Chondrocyte (in vitro differentiated cells): Measurements from ENCODE around the gene MTUS2. TPM values are rescaled to one million over a fixed set of nuclear protein-coding genes. Genes with fewer than 3 reads are reported as not detected.

Experiments
- DNase-seq: peaks from one replicate; pipeline ENCODE4 v3.0.0; 2021; ENCODE audit warnings: mixed read lengths, low spot score
- H3K27ac Mint-ChIP-seq: one replicate; pipeline ENCODE4 v1.8.0; 2021; ENCODE audit warnings: mild to moderate bottlenecking, moderate library complexity, mixed read lengths; ENCODE audit not compliant: unreplicated experiment
- H3K27me3 Mint-ChIP-seq: 2 replicates; pipeline ENCODE4 v1.8.0; 2021; ENCODE audit warnings: low read depth, mixed read lengths
- H3K36me3 Mint-ChIP-seq: 2 replicates; pipeline ENCODE4 v1.8.0; 2021; ENCODE audit warnings: low read depth, mixed read lengths
- H3K4me1 Mint-ChIP-seq: 2 replicates; pipeline ENCODE4 v1.8.0; 2021; ENCODE audit warnings: low read depth, mild to moderate bottlenecking, mixed read lengths
- H3K4me3 Mint-ChIP-seq: one replicate; pipeline ENCODE4 v1.8.0; 2021; ENCODE audit warnings: mild to moderate bottlenecking, moderate library complexity, mixed read lengths; ENCODE audit not compliant: unreplicated experiment
- H3K9me3 Mint-ChIP-seq: 2 replicates; pipeline ENCODE4 v1.8.0; 2021; ENCODE audit warnings: low read depth, mixed read lengths
- total RNA-seq: library from RNA; stranded (reverse); gene quantifications from 3 replicates; pipeline ENCODE4 v1.2.1, GENCODE V29; 2021
- TF ChIP-seq, protein P1 (sequence below): fragments of 200-600 bp; sonication (generic); IDR thresholded peaks from 2 replicates; pipeline ENCODE4 v1.5.0; 2021; ENCODE audit warnings: antibody characterized with exemption, mild to moderate bottlenecking, moderate library complexity

The MTUS2 gene
- total RNA-seq, 1 donor from 2014 or later, result 1.2 TPM

DNA sequence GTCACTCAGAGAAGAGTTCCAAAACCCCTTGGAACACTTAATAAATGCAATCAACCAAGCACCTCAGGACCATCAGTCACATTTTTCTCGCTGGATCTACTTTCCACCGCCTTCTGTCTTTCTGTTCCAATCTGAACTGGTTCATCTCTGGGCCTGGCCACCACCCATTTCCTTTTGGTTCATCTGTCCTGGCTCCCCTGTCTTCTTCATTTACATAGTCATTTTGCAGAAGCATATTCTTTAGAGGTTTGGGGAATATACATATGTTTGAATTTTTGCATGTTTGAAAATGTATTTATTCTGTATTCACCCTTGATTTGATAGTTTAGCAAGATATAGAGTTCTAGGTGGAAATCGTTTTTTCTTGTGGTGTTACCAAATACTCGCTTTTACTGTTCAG is 188.2 kb downstream of the MTUS2 start:
- no peak for DNase-seq
- Mint-ChIP-seq H3K9me3 (no peaks in the 10 kb centered on the region), H3K27me3 (peaks cover 19% of the 10 kb centered on the region), H3K27ac (no peak overlapping the region), H3K36me3 (peaks cover 1% of the 10 kb centered on the region), H3K4me1 (no peaks in the 10 kb centered on the region), H3K4me3 (no peak overlapping the region)
- TF ChIP-seq, protein P1, sequence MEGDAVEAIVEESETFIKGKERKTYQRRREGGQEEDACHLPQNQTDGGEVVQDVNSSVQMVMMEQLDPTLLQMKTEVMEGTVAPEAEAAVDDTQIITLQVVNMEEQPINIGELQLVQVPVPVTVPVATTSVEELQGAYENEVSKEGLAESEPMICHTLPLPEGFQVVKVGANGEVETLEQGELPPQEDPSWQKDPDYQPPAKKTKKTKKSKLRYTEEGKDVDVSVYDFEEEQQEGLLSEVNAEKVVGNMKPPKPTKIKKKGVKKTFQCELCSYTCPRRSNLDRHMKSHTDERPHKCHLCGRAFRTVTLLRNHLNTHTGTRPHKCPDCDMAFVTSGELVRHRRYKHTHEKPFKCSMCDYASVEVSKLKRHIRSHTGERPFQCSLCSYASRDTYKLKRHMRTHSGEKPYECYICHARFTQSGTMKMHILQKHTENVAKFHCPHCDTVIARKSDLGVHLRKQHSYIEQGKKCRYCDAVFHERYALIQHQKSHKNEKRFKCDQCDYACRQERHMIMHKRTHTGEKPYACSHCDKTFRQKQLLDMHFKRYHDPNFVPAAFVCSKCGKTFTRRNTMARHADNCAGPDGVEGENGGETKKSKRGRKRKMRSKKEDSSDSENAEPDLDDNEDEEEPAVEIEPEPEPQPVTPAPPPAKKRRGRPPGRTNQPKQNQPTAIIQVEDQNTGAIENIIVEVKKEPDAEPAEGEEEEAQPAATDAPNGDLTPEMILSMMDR, result no peak

DNA sequence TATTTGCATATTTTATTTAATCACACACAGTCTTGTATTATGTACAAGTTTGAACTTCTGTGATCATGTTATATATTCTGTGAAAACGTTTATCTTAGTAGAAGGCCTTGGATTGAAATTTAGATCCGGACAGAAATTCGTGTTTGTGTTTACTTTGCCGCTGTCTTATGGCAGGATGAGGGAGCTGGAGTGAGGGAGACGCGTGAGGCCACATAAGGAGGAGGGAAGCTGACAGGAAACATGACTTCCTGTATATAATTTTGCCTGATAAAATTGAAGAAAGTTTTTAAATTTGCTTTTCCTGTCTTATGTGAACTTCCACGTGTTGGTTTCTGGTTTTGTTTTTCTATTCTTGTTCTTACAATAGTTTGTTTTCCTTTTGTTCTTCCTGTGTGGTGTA is 200.2 kb downstream of the MTUS2 start:
- Mint-ChIP-seq H3K9me3 (peaks cover 8% of the 10 kb centered on the region), H3K36me3 (no peaks in the 10 kb centered on the region), H3K4me3 (no peak overlapping the region), H3K27ac (no peak overlapping the region), H3K27me3 (no peaks in the 10 kb centered on the region), H3K4me1 (no peaks in the 10 kb centered on the region)
- TF ChIP-seq, protein P1, result no peak
- DNase-seq, result no peak

DNA sequence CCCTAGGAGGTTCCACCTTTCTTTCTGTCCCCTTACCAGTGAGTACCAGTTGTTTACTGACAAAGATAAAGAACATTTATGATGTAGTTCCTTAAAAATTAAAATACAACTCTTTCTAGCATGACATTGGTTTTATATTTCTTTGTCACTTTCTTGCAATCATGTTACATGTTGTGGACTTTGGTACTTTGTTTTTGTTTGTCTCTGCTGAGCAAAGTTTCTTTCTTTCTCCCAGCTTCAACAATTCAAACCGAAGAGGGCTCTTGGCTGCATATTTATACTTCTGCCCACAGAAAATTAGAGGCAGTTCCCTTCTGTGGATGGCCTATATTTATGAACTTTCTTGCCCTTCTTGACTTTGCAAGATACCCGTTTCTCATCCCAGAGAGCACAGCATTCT is 201.2 kb downstream of the MTUS2 start:
- Mint-ChIP-seq H3K27ac (no peak overlapping the region), H3K4me1 (no peaks in the 10 kb centered on the region), H3K27me3 (no peaks in the 10 kb centered on the region), H3K36me3 (no peaks in the 10 kb centered on the region), H3K9me3 (peaks cover 8% of the 10 kb centered on the region), H3K4me3 (no peak overlapping the region)
- DNase-seq, result no peak
- TF ChIP-seq, protein P1, result no peak

DNA sequence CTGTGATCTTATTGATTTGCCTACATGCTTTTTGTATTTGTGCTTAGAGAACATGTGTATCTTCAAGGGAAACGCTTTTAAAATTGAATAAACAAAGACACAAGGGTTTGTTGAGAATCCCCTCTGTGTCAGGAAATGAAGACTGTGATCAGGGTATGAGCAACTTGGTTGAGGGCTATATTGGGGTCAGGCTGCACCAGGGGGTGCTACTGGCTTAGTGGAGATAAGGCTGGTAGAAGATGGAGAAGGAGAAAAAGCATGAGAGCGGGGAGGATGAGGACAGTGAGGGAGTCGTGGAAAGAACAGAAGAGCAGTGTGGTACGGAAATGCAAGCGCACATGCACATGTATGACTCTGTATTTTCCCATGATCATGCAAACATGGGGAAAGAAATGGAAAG is 201.6 kb downstream of the MTUS2 start:
- H3K4me3 Mint-ChIP-seq, result no peak overlapping the region
- H3K27ac Mint-ChIP-seq, result no peak overlapping the region
- no peaks in the 10 kb centered on the region for H3K36me3 Mint-ChIP-seq
- H3K27me3 Mint-ChIP-seq, result no peaks in the 10 kb centered on the region
- no peak for DNase-seq
- H3K4me1 Mint-ChIP-seq, result no peaks in the 10 kb centered on the region
- TF ChIP-seq, protein P1, result no peak
- peaks cover 8% of the 10 kb centered on the region for H3K9me3 Mint-ChIP-seq

DNA sequence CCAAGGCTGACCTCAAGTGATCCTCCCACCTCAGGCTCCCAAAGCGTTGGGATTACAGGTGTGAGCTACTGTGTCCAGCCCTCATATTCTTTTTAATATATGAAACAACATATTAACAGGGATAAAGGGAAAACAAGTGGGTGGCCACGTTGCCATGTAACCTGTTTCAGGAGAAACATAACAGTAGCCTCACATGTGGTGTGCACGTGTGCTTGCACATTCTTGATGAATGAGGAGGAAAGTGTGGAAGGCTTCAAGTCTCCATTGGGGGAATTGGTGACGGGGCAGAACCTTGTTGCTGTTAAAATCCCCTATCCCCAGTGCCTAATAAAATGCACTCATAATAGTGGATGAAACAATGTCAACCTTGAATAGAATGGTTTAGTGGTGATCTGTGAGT is 202.3 kb downstream of the MTUS2 start:
- TF ChIP-seq, protein P1, result no peak
- DNase-seq, result no peak
- no peak overlapping the region for H3K4me3 Mint-ChIP-seq
- H3K4me1 Mint-ChIP-seq, result no peaks in the 10 kb centered on the region
- no peaks in the 10 kb centered on the region for H3K27me3 Mint-ChIP-seq
- no peak overlapping the region for H3K27ac Mint-ChIP-seq
- peaks cover 8% of the 10 kb centered on the region for H3K9me3 Mint-ChIP-seq
- H3K36me3 Mint-ChIP-seq, result no peaks in the 10 kb centered on the region
